ENCODE measurements around the gene NAALADL1. TPM values are rescaled to one million over a fixed set of nuclear protein-coding genes. Genes with fewer than 3 reads are reported as not detected.

NAALADL1 gene
- total RNA-seq, 1 experiment from 2014 or later = not detected

- no peak for DNase-seq
- Histone ChIP-seq H3K9me3 (replicated peaks) (no peaks in the 10 kb centered on the region), H3K4me3 (no peak overlapping the region), H3K36me3 (no peaks in the 10 kb centered on the region), H3K27ac (no peak overlapping the region), H3K4me1 (peaks cover 13% of the 10 kb centered on the region; the same call in 1 of the 2 replicates), H3K27me3 (0 out of 2 replicates have a peak, but pooled peaks cover 3% of the 10 kb centered on the region)
Observed at GRCh38 chr11:64998690-64999431, 59.5 kb downstream of the NAALADL1 start.

GRCh38 chr11:64998141-64998540, 60.2 kb downstream of the NAALADL1 start:
- H3K9me3 ChIP-seq (replicated peaks) = no peaks in the 10 kb centered on the region
- 0 out of 2 replicates have a peak, but pooled peaks cover 2% of the 10 kb centered on the region for H3K27me3 ChIP-seq
- peak in 1 of 2 experiments; percentile 33 for DNase-seq
- H3K4me3 ChIP-seq = no peak overlapping the region
- peaks cover 13% of the 10 kb centered on the region; the same call in 1 of the 2 replicates for H3K4me1 ChIP-seq
- H3K27ac ChIP-seq = no peak overlapping the region
- H3K36me3 ChIP-seq = no peaks in the 10 kb centered on the region

- no peaks in the 10 kb centered on the region for H3K27me3 ChIP-seq
- H3K36me3 ChIP-seq = no peaks in the 10 kb centered on the region
- H3K27ac ChIP-seq = no peak within 1 kb of the TSS
- H3K9me3 ChIP-seq (replicated peaks) = no peaks in the 10 kb centered on the region
- H3K4me3 ChIP-seq = peak within 1 kb of the TSS; percentile 28
- H3K4me1 ChIP-seq = peaks cover 13% of the 10 kb centered on the region; the same call in 1 of the 2 replicates
- peak; percentile 82 to 93 for DNase-seq
Observed at GRCh38 chr11:64996710-64997380, 61.5 kb downstream of the NAALADL1 start, which contains the start of gene BATF2. Gene BATF2, minus strand, starts transcription at chr11:64996971. Its CDS starts 57 bp downstream, at chr11:64996914.

GRCh38 chr11:64996327-64996709, 62.0 kb downstream of the NAALADL1 start:
- Histone ChIP-seq H3K4me1 (peaks cover 13% of the 10 kb centered on the region; the same call in 1 of the 2 replicates), H3K36me3 (no peaks in the 10 kb centered on the region), H3K9me3 (replicated peaks) (no peaks in the 10 kb centered on the region), H3K4me3 (peak overlapping the region; percentile 28; the same call in 1 of the 2 replicates), H3K27ac (no peak overlapping the region), H3K27me3 (no peaks in the 10 kb centered on the region)
- DNase-seq = no peak

Other genes starting within 250 kb of the NAALADL1 start
- 25.9 and 26.3 TPM in 2 replicates for gene MEN1, start 248.0 kb downstream of the NAALADL1 start, total RNA-seq (2014; rRNA removed; shearing (Covaris generic))
- gene CDC42BPG, start 213.9 kb downstream of the NAALADL1 start, total RNA-seq (2014; rRNA removed; shearing (Covaris generic)) = 0.03 and 0.10 TPM in 2 replicates
- 43.4 and 45.0 TPM in 2 replicates for gene EHD1, start 179.9 kb downstream of the NAALADL1 start, total RNA-seq (2014; rRNA removed; shearing (Covaris generic))
- 6.2 and 7.4 TPM in 2 replicates for gene ATG2A, start 141.3 kb downstream of the NAALADL1 start, total RNA-seq (2014; rRNA removed; shearing (Covaris generic))
- 4.7 and 6.4 TPM in 2 replicates for gene PPP2R5B, start 133.9 kb downstream of the NAALADL1 start, total RNA-seq (2014; rRNA removed; shearing (Covaris generic))
- not detected in 2 replicates for gene GPHA2, start 122.7 kb downstream of the NAALADL1 start, total RNA-seq (2014; rRNA removed; shearing (Covaris generic))
- gene MAJIN, start 86.4 kb downstream of the NAALADL1 start, total RNA-seq (2014; rRNA removed; shearing (Covaris generic)) = not detected in 2 replicates
- 0.43 and 0.51 TPM in 2 replicates for gene BATF2, start 61.6 kb downstream of the NAALADL1 start, total RNA-seq (2014; rRNA removed; shearing (Covaris generic))
- gene ARL2, start 44.4 kb downstream of the NAALADL1 start, total RNA-seq (2014; rRNA removed; shearing (Covaris generic)) = 80.9 and 94.8 TPM in 2 replicates
- 13.8 and 14.8 TPM in 2 replicates for gene SNX15, start 31.1 kb downstream of the NAALADL1 start, total RNA-seq (2014; rRNA removed; shearing (Covaris generic))
- gene SAC3D1, start 17.3 kb downstream of the NAALADL1 start, total RNA-seq (2014; rRNA removed; shearing (Covaris generic)) = 15.0 TPM in 2 replicates
- 80.6 and 87.3 TPM in 2 replicates for gene CDCA5, start 25.5 kb upstream of the NAALADL1 start, total RNA-seq (2014; rRNA removed; shearing (Covaris generic))
- gene ZFPL1, start 25.7 kb upstream of the NAALADL1 start, total RNA-seq (2014; rRNA removed; shearing (Covaris generic)) = 17.6 and 19.2 TPM in 2 replicates
- 59.6 and 86.6 TPM in 2 replicates for gene VPS51, start 37.7 kb upstream of the NAALADL1 start, total RNA-seq (2014; rRNA removed; shearing (Covaris generic))
- 2.9 and 3.7 TPM in 2 replicates for gene TM7SF2, start 53.3 kb upstream of the NAALADL1 start, total RNA-seq (2014; rRNA removed; shearing (Covaris generic))
- gene ZNHIT2, start 59.1 kb upstream of the NAALADL1 start, total RNA-seq (2014; rRNA removed; shearing (Covaris generic)) = 8.3 and 9.4 TPM in 2 replicates
- gene FAU, start 63.6 kb upstream of the NAALADL1 start, total RNA-seq (2014; rRNA removed; shearing (Covaris generic)) = 281 and 356 TPM in 2 replicates
- gene MRPL49, start 63.8 kb upstream of the NAALADL1 start, total RNA-seq (2014; rRNA removed; shearing (Covaris generic)) = 51.5 and 58.9 TPM in 2 replicates
- gene SYVN1, start 76.0 kb upstream of the NAALADL1 start, total RNA-seq (2014; rRNA removed; shearing (Covaris generic)) = 7.8 and 8.4 TPM in 2 replicates
- 0.18 TPM in 1 of 2 replicates, not detected in the other for gene SPDYC, start 111.7 kb upstream of the NAALADL1 start, total RNA-seq (2014; rRNA removed; shearing (Covaris generic))
- gene CAPN1, start 123.4 kb upstream of the NAALADL1 start, total RNA-seq (2014; rRNA removed; shearing (Covaris generic)) = 41.1 and 49.4 TPM in 2 replicates
- gene POLA2, start 203.4 kb upstream of the NAALADL1 start, total RNA-seq (2014; rRNA removed; shearing (Covaris generic)) = 47.2 and 54.6 TPM in 2 replicates